HG02623 (cell line): ENCODE results near the gene MEX3A.
"Not testable (repeated sequence)": the region's sequence is repeated elsewhere in the genome, so short reads cannot be mapped to it uniquely, and the experiment has no call there.

Source experiments
- ATAC-seq: cut with Tn5 transposase; IDR thresholded peaks from one replicate; pipeline ENCODE4 v1.9.1; 2021; ENCODE audit warnings: moderate library complexity; ENCODE audit not compliant: unreplicated experiment

Gene MEX3A

GRCh38 chr1:156062189-156062588 lies 20.1 kb downstream of the MEX3A start:
- ATAC-seq, result no peak

DNA sequence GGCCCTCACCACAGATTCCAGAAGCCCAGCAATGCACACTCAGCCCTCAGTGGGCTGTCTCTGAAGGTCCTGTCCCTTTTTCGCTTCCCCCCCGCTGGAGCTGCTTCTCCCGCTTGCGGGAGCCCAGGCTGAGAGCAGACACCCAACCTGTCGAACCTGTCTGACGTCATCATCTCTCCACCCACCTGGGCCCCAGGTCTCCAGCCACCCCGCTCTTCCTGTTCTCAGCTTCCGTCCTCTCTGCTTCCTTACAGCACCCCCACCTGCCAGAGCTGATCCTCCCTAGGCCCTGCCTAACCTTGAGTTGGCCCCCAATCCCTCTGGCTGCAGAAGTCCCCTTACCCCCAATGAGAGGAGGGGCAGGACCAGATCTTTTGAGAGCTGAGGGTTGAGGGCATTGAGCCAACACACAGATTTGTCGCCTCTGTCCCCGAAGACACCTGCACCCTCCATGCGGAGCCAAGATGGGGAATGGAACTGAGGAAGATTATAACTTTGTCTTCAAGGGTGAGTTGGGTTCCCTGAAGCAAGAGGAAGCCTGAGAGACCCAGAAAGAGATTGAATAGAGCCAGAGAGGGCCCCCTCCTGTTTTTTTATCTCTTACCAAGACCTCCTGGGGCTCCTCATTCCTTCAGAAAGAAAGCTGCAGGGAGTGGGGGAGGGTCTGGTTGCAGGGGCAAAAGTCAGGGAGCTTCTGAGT lies 21.2 kb downstream of the MEX3A start, which contains the start of gene RAB25:
RAB25 (plus strand) TSS at position 224 of the 700 bp plus-strand sequence; CDS start at position 465, 241 bp downstream.
- no peak for ATAC-seq

DNA sequence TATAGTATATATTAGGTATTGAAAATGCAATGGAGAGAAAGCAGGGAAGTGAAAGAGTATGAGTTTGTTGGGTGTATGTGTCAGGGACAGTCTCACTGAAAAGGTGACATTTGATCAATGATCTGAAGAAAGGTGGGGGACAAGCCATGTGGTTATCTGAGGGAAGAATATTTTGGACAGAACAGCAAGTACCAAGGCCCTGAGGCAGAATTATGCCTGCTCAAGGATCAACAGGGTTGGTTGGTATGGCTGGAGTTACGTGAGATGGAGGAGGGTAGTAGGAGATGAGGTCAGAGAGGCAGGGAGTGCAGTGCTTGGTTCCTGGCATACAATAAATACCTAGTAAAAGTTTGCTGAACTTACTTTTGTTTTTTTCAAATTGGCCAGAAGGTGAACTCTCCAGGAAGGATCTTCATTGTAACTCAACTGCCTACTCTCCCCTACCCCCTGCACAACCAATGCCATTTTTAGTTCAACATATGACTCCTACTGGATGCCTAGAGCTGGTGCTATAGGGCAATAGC lies 25.9 kb downstream of the MEX3A start:
- ATAC-seq, result no peak

GRCh38 chr1:156055281-156056048 lies 26.8 kb downstream of the MEX3A start:
- ATAC-seq, result no peak

DNA sequence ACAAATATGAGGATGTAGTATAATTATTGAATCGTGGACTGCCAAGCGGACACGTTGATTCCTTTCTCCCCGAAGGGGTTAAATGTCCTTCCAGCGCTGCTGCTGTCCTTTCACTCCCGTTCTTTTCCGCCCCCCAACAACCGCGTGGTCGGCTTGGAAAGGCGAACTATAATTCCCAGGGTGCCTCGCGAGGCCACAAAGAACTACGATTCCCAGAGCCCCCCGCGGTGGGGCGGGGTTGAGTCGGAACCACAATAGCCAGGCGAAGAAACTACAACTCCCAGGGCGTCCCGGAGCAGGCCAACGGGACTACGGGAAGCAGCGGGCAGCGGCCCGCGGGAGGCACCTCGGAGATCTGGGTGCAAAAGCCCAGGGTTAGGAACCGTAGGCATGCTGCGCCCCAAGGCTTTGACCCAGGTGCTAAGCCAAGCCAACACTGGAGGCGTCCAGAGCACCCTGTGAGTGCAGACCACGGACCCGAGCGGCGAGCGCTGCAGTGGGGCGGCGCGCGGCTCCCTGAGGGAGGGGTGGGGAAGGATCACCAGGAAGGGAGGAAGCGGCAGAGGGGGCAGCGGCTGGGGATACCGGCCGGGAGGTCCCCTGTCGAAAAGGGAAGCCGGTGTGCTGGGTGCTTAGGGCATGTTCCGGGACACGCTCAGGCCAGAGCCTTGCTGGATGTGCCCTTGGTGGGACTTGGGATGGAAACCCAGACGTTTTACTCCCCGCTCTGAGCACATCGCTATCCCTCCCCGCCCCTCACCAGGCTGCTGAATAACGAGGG lies 27.6 kb downstream of the MEX3A start, which contains the start of gene LAMTOR2:
LAMTOR2 (plus strand) TSS at position 283 of the 781 bp plus-strand sequence; CDS start at position 391, 108 bp downstream.
- peak; percentile 62 for ATAC-seq

DNA sequence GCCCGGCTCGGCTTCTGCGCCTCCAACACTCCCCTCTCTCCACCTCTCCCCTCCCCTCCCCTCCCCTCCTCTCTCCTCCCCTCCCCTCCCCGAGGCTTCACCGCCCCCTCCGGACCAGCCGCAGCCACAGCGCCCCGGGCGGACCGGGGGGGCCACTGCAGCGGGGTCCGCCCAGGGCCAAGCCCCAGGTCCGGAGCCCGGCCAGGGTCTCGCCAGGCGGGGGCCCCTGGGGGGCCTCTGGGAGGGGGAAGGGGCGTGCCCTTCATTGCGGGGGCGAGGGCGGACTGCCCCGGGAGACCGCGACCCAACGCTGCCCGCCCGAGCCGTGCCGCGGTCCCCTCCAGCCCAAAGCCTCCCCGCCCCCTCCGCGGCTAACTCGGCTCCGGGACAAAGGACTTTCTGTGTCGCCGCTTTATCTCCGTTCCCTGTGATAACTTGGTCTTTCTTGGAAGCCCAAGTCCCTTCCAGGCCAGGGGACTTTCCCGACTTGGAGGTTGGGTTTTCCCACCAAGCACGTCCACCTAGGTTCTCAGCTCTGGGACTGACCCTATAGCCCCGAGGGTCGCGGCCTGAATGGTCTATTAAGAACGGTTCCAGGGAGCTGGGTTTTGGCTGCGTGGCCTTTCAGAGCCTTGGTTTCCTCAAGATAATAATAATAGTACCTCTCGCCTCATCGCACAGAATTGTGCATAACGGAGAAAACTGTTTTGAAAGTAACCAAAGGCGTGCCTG lies 28.3 kb downstream of the MEX3A start, which contains the start of gene UBQLN4:
UBQLN4 (minus strand) TSS at position 31 of the 732 bp plus-strand sequence. CDS start 97 bp downstream, outside the sequence.
- peak; percentile 37 for ATAC-seq

DNA sequence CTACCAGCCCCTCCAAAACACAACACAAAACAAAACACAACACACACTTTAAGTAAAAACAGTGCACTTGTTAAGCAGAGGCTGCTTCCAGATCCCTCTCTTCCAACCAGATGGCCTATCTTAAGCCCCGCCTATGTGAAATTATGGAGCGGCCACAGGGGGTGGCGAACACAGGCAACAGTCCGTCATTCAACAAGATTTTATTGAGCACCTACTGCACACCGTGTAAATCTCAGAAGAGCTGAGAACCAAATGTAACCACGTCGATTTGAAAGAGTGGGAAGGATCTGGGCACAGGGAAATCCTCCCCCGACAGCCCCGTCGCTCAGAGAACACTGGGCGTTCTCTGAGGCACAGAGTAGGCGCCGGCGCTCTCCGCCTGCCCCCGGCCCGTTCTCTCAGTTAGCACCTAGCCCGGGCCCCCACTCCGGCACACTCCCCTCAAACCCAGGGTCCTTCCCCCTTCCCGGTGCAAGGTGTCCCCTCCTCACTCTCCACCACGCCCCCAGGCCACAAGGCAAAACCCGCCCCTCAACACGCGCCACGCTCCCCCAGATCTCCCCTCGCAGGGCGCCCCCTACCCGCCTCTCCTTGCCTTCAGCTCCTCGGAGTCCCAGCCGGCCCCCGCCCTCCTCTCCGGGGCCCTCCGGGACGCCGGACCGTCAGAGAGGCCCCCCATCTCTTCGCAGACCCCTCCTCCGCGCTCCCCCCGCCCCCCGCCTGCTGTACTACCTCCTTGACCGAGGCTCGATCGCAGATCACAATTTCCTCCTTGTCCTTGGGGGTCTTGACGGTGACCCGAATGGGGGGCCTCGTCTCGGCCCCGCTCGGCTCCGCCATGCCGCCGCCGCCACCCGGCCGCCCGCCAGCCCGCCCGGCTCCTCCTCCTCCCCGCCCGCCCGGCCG lies 29.1 kb downstream of the MEX3A start:
- ATAC-seq, result peak; percentile 18

- ATAC-seq, result no peak
Measured at GRCh38 chr1:156051011-156051725, 31.1 kb downstream of the MEX3A start.

DNA sequence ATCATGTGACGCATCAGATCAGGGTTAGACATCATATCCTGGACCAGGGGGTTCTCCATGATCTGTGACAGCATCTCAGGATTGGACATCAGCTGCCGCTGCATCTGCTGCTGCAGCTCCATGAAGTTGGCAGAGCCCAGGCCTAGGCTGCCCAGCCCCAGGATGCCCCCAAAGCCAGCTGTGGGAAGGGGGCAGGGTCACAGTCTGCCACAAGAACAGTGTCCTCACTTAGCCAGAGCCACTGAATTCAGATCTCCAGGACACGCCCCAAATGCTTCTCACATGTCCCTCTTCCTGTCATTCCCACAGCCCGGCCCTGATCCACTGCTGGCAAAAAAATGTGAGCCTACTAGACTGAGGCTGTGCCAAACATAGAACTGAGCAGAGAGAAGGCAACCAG lies 31.9 kb downstream of the MEX3A start:
- ATAC-seq, result no peak

GRCh38 chr1:156048663-156049258 lies 33.5 kb downstream of the MEX3A start:
- ATAC-seq, result no peak

- no peak for ATAC-seq
Measured at GRCh38 chr1:156045076-156045475, 37.2 kb downstream of the MEX3A start.

- ATAC-seq, result no peak
Measured at GRCh38 chr1:156042828-156043227, 39.4 kb downstream of the MEX3A start.

GRCh38 chr1:156034991-156035390 lies 47.3 kb downstream of the MEX3A start:
- ATAC-seq, result not testable (repeated sequence)

GRCh38 chr1:156033011-156033410 lies 49.3 kb downstream of the MEX3A start:
- ATAC-seq, result no peak

GRCh38 chr1:156026588-156026987 lies 55.7 kb downstream of the MEX3A start:
- ATAC-seq, result no peak

- no peak for ATAC-seq
Measured at GRCh38 chr1:156025876-156026275, 56.4 kb downstream of the MEX3A start.

GRCh38 chr1:156024801-156025200 lies 57.5 kb downstream of the MEX3A start:
- ATAC-seq, result no peak
